Upper lobe of left lung (tissue), 4 donors: ENCODE data around the gene ACAT2.

Experiments
- CTCF ChIP-seq, 6 experiments: fragments of 450-650 bp in 4 of 6; fragments of 200-600 bp in 2 of 6; sonication (generic) in 2 of 6; IDR thresholded peaks; one replicate each; pipeline ENCODE4 v1.5.1; 2016 to 2019; ENCODE audit warnings: antibody characterized with exemption in 6 of 6
- POLR2AphosphoS5 ChIP-seq, 2 donors: sonication (generic); formaldehyde crosslinking; IDR thresholded peaks; one replicate each; pipeline ENCODE4 v1.5.1; 2017; ENCODE audit warnings: antibody characterized with exemption in 2 of 2

DNA sequence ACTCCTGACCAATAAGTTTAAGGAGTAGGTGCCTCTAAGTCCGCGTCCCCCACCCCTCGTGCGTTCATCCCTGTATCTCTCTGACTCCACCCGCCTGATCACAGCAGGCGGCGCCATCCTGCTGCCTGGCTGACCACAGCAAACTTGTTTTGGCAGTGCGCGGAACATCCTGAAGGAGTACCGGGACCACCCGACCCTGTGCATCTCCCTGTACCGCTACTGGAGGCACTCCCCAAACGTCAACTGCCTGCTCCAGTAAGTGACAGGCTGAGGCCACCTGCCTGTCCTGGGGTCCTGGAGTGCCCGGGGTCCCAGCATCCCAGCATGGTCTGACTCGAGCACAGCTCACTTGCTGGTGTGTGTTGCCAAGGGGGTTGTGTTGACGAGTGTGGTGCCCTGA, 57.3 kb downstream of the ACAT2 start:
- TF ChIP-seq CTCF (IDR thresholded peaks at IDR 0.05) = no peak
- no peak for TF ChIP-seq POLR2AphosphoS5 (IDR thresholded peaks at IDR 0.05)
